Stimulated activated effector memory CD8-positive, alpha-beta T cell treated with anti-CD3 and anti-CD28 coated beads, Interleukin-12 subunit alpha, Interleukin-12 subunit beta, amount 100 ng/mL, for 72 hours (primary cell): ENCODE data around the gene MRGPRX4.
"Not testable (repeated sequence)": the region's sequence is repeated elsewhere in the genome, so short reads cannot be mapped to it uniquely, and the experiment has no call there.

Experiments
- ATAC-seq: fragments of 150-1000 bp; cut with Tn5 transposase; 2 replicates; pipeline ENCODE4 v1.10.0; 2021
- DNase-seq, 2 donors: peaks; one replicate each; pipeline ENCODE4 v3.0.0; 2021 to 2022; ENCODE audit warnings: low spot score in 2 of 2
- H3K27ac Mint-ChIP-seq: one replicate; pipeline ENCODE4 v1.8.0; 2022; ENCODE audit warnings: mild to moderate bottlenecking, mixed read lengths
- H3K36me3 Mint-ChIP-seq: one replicate; pipeline ENCODE4 v1.8.0; 2022; ENCODE audit warnings: mild to moderate bottlenecking, mixed read lengths
- H3K4me1 Mint-ChIP-seq: one replicate; pipeline ENCODE4 v1.8.0; 2022; ENCODE audit warnings: mixed read lengths
- H3K4me3 Mint-ChIP-seq: one replicate; pipeline ENCODE4 v1.8.0; 2022; ENCODE audit warnings: mild to moderate bottlenecking, mixed read lengths
- H3K9me3 Mint-ChIP-seq: one replicate; pipeline ENCODE4 v1.8.0; 2022; ENCODE audit warnings: mixed read lengths

MRGPRX4 gene

GRCh38 chr11:18172666-18173065, at the start of gene MRGPRX4:
MRGPRX4 (plus strand) TSS chr11:18172837; CDS start chr11:18173257, 420 bp downstream.
- ATAC-seq (no peak), DNase-seq (no peak)
- Mint-ChIP-seq H3K36me3 (no peaks in the 10 kb centered on the region), H3K4me1 (no peaks in the 10 kb centered on the region), H3K27ac (no peak within 1 kb of the TSS), H3K4me3 (no peak within 1 kb of the TSS), H3K9me3 (no peaks in the 10 kb centered on the region)

GRCh38 chr11:18131115-18131514, 41.5 kb upstream of the MRGPRX4 start:
- not testable (repeated sequence) for DNase-seq, H3K27ac Mint-ChIP-seq, ATAC-seq, H3K4me3 Mint-ChIP-seq, H3K4me1 Mint-ChIP-seq, H3K9me3 Mint-ChIP-seq, H3K36me3 Mint-ChIP-seq

GRCh38 chr11:18132341-18132740, 40.3 kb upstream of the MRGPRX4 start, which contains the start of gene MRGPRX3:
MRGPRX3 (plus strand) TSS chr11:18132571; CDS start chr11:18137203, 4,632 bp downstream.
- no peaks in the 10 kb centered on the region for H3K4me1 Mint-ChIP-seq
- H3K9me3 Mint-ChIP-seq = no peaks in the 10 kb centered on the region

GRCh38 chr11:18135308-18135707, 37.3 kb upstream of the MRGPRX4 start:
- Mint-ChIP-seq H3K4me3 (no peak overlapping the region), H3K27ac (no peak overlapping the region), H3K4me1 (no peaks in the 10 kb centered on the region), H3K9me3 (no peaks in the 10 kb centered on the region), H3K36me3 (no peaks in the 10 kb centered on the region)
- DNase-seq = no peak
- no peak for ATAC-seq

More at GRCh38 chr11:18132341-18132740, 40.3 kb upstream of the MRGPRX4 start, which contains the start of gene MRGPRX3:
- DNase-seq (no peak), ATAC-seq (no peak)
- Mint-ChIP-seq H3K27ac (no peak within 1 kb of the TSS), H3K36me3 (no peaks in the 10 kb centered on the region), H3K4me3 (no peak within 1 kb of the TSS)

GRCh38 chr11:18137186-18137800, 35.3 kb upstream of the MRGPRX4 start:
- DNase-seq (no peak), ATAC-seq (no peak)
- H3K27ac Mint-ChIP-seq = no peak overlapping the region
- no peak overlapping the region for H3K4me3 Mint-ChIP-seq
- H3K36me3 Mint-ChIP-seq = no peaks in the 10 kb centered on the region
- no peaks in the 10 kb centered on the region for H3K4me1 Mint-ChIP-seq
- H3K9me3 Mint-ChIP-seq = no peaks in the 10 kb centered on the region

GRCh38 chr11:18140145-18140544, 32.5 kb upstream of the MRGPRX4 start:
- no peak for DNase-seq
- Mint-ChIP-seq H3K4me1 (no peaks in the 10 kb centered on the region), H3K36me3 (no peaks in the 10 kb centered on the region), H3K9me3 (no peaks in the 10 kb centered on the region), H3K4me3 (no peak overlapping the region), H3K27ac (no peak overlapping the region)
- no peak for ATAC-seq

- DNase-seq (no peak), ATAC-seq (no peak)
- Mint-ChIP-seq H3K9me3 (no peaks in the 10 kb centered on the region), H3K36me3 (no peaks in the 10 kb centered on the region), H3K4me1 (peaks cover 9% of the 10 kb centered on the region), H3K27ac (no peak overlapping the region), H3K4me3 (no peak overlapping the region)
Measured at GRCh38 chr11:18144243-18144642, 28.4 kb upstream of the MRGPRX4 start.

- Mint-ChIP-seq H3K9me3 (no peaks in the 10 kb centered on the region), H3K4me1 (peaks cover 9% of the 10 kb centered on the region), H3K36me3 (no peaks in the 10 kb centered on the region), H3K4me3 (no peak overlapping the region), H3K27ac (no peak overlapping the region)
- ATAC-seq = no peak
- no peak for DNase-seq
Measured at GRCh38 chr11:18145025-18145424, 27.6 kb upstream of the MRGPRX4 start.

GRCh38 chr11:18145837-18146236, 26.8 kb upstream of the MRGPRX4 start:
- Mint-ChIP-seq H3K4me1 (peaks cover 9% of the 10 kb centered on the region), H3K4me3 (no peak overlapping the region), H3K27ac (no peak overlapping the region), H3K36me3 (no peaks in the 10 kb centered on the region), H3K9me3 (no peaks in the 10 kb centered on the region)
- DNase-seq (no peak), ATAC-seq (no peak)

GRCh38 chr11:18151581-18151980, 21.1 kb upstream of the MRGPRX4 start:
- H3K27ac Mint-ChIP-seq = no peak overlapping the region
- ATAC-seq = no peak
- peaks cover 2% of the 10 kb centered on the region for H3K9me3 Mint-ChIP-seq
- H3K36me3 Mint-ChIP-seq = no peaks in the 10 kb centered on the region
- H3K4me3 Mint-ChIP-seq = no peak overlapping the region
- no peaks in the 10 kb centered on the region for H3K4me1 Mint-ChIP-seq
- no peak for DNase-seq

- ATAC-seq = no peak
- no peak overlapping the region for H3K27ac Mint-ChIP-seq
- peaks cover 10% of the 10 kb centered on the region for H3K4me1 Mint-ChIP-seq
- DNase-seq = no peak
- H3K4me3 Mint-ChIP-seq = no peak overlapping the region
- no peaks in the 10 kb centered on the region for H3K9me3 Mint-ChIP-seq
- no peaks in the 10 kb centered on the region for H3K36me3 Mint-ChIP-seq
Measured at GRCh38 chr11:18168372-18168771, 4.3 kb upstream of the MRGPRX4 start.

GRCh38 chr11:18171377-18172000, 1.1 kb upstream of the MRGPRX4 start:
- H3K36me3 Mint-ChIP-seq = no peaks in the 10 kb centered on the region
- H3K9me3 Mint-ChIP-seq = no peaks in the 10 kb centered on the region
- no peak for DNase-seq
- no peak overlapping the region for H3K27ac Mint-ChIP-seq
- no peak overlapping the region for H3K4me3 Mint-ChIP-seq
- peak; percentile 32 for ATAC-seq
- no peaks in the 10 kb centered on the region for H3K4me1 Mint-ChIP-seq

- Mint-ChIP-seq H3K4me1 (no peaks in the 10 kb centered on the region), H3K4me3 (no peak overlapping the region), H3K27ac (no peak overlapping the region), H3K36me3 (no peaks in the 10 kb centered on the region), H3K9me3 (no peaks in the 10 kb centered on the region)
- DNase-seq (no peak), ATAC-seq (no peak)
Measured at GRCh38 chr11:18173225-18173866, 709 bp downstream of the MRGPRX4 start.

- DNase-seq = no peak
- H3K27ac Mint-ChIP-seq = no peak overlapping the region
- H3K4me1 Mint-ChIP-seq = no peaks in the 10 kb centered on the region
- H3K9me3 Mint-ChIP-seq = no peaks in the 10 kb centered on the region
- ATAC-seq = no peak
- H3K36me3 Mint-ChIP-seq = no peaks in the 10 kb centered on the region
- no peak overlapping the region for H3K4me3 Mint-ChIP-seq
Measured at GRCh38 chr11:18188796-18189195, 16.2 kb downstream of the MRGPRX4 start.

GRCh38 chr11:18189476-18190245, 17.0 kb downstream of the MRGPRX4 start:
- H3K27ac Mint-ChIP-seq, H3K9me3 Mint-ChIP-seq, H3K4me1 Mint-ChIP-seq, H3K4me3 Mint-ChIP-seq, H3K36me3 Mint-ChIP-seq, DNase-seq, ATAC-seq: not testable (repeated sequence)
